Astrocyte (in vitro differentiated cells and primary cell): ENCODE results near the gene ICE1. TPM values are rescaled to one million over a fixed set of nuclear protein-coding genes. Genes with fewer than 3 reads are reported as not detected.

Experiments
- DNase-seq: peaks from one replicate; pipeline ENCODE4 v3.0.0-alpha.2; 2010; ENCODE audit warnings: low read depth
- FAIRE-seq: peaks from 2 replicates; lab custom pipeline; 2011; peaks lifted over from hg19 to GRCh38; lab: Jason Lieb, UNC
- H2AFZ ChIP-seq: 2 replicates; pipeline ENCODE4 v1.6.0; 2012; ENCODE audit warnings: low read depth, low read length, inconsistent platforms
- H3K27ac ChIP-seq: 2 replicates; pipeline ENCODE4 v1.5.1; 2011; ENCODE audit warnings: low read depth, low read length, inconsistent platforms
- H3K27me3 ChIP-seq: 2 replicates; pipeline ENCODE4 v1.6.0; 2011; ENCODE audit warnings: low read length, inconsistent platforms; ENCODE audit not compliant: insufficient read depth
- H3K36me3 ChIP-seq: 2 replicates; pipeline ENCODE4 v1.5.1; 2011; ENCODE audit warnings: low read length, inconsistent platforms; ENCODE audit not compliant: insufficient read depth
- H3K4me1 ChIP-seq: 2 replicates; pipeline ENCODE4 v1.5.1; 2011; ENCODE audit warnings: low read length, inconsistent platforms; ENCODE audit not compliant: insufficient read depth
- H3K4me2 ChIP-seq: 2 replicates; pipeline ENCODE4 v1.6.0; 2012; ENCODE audit warnings: low read length, inconsistent platforms
- H3K4me3 ChIP-seq: 2 replicates; pipeline ENCODE4 v1.5.1; 2011; ENCODE audit warnings: low read depth, mild to moderate bottlenecking, low read length, inconsistent platforms; ENCODE audit not compliant: insufficient read depth
- H3K79me2 ChIP-seq: 2 replicates; pipeline ENCODE4 v1.6.0; 2012; ENCODE audit warnings: mild to moderate bottlenecking, low read length, inconsistent platforms; ENCODE audit not compliant: insufficient read depth
- H3K9ac ChIP-seq: 2 replicates; pipeline ENCODE4 v1.6.0; 2012; ENCODE audit warnings: mild to moderate bottlenecking, low read length, inconsistent platforms
- H3K9me3 ChIP-seq: 2 replicates; pipeline ENCODE4 v1.5.1; 2012; ENCODE audit warnings: low read depth, mild to moderate bottlenecking, low read length, inconsistent platforms; ENCODE audit not compliant: insufficient read depth
- H4K20me1 ChIP-seq: 2 replicates; pipeline ENCODE4 v1.6.0; 2012; ENCODE audit warnings: low read length, inconsistent platforms; ENCODE audit not compliant: insufficient read depth
- H3K27ac Mint-ChIP-seq: one replicate; pipeline ENCODE4 v1.8.0; 2021; ENCODE audit warnings: mild to moderate bottlenecking, mixed read lengths; ENCODE audit not compliant: unreplicated experiment
- H3K27me3 Mint-ChIP-seq: one replicate; pipeline ENCODE4 v1.8.0; 2021; ENCODE audit warnings: low read depth, mixed read lengths; ENCODE audit not compliant: unreplicated experiment
- H3K36me3 Mint-ChIP-seq: one replicate; pipeline ENCODE4 v1.8.0; 2021; ENCODE audit warnings: low read depth, mixed read lengths; ENCODE audit not compliant: unreplicated experiment
- H3K4me1 Mint-ChIP-seq: one replicate; pipeline ENCODE4 v1.8.0; 2021; ENCODE audit warnings: low read depth, mixed read lengths; ENCODE audit not compliant: unreplicated experiment
- H3K4me3 Mint-ChIP-seq: one replicate; pipeline ENCODE4 v1.8.0; 2021; ENCODE audit warnings: mild to moderate bottlenecking, moderate library complexity, mixed read lengths; ENCODE audit not compliant: unreplicated experiment
- H3K9me3 Mint-ChIP-seq: one replicate; pipeline ENCODE4 v1.8.0; 2021; ENCODE audit warnings: mild to moderate bottlenecking, mixed read lengths; ENCODE audit not compliant: unreplicated experiment
- EZH2 ChIP-seq: IDR thresholded peaks from 2 replicates; pipeline ENCODE4 v1.6.1; 2012; ENCODE audit warnings: mild to moderate bottlenecking, low read length, inconsistent platforms; ENCODE audit not compliant: insufficient read depth
- total RNA-seq: library from RNA; stranded (reverse); gene quantifications from 2 replicates; pipeline ENCODE4 v1.2.1, GENCODE V29; 2021
- TF ChIP-seq, protein P1 (sequence below): IDR thresholded peaks from 2 replicates; pipeline ENCODE4 v1.5.1; 2011; ENCODE audit warnings: low read depth, mild to moderate bottlenecking, inconsistent platforms, low read length, moderate library complexity; ENCODE audit not compliant: insufficient read depth

Gene ICE1
- total RNA-seq, 1 donor from 2014 or later, result 40.3 TPM

DNA sequence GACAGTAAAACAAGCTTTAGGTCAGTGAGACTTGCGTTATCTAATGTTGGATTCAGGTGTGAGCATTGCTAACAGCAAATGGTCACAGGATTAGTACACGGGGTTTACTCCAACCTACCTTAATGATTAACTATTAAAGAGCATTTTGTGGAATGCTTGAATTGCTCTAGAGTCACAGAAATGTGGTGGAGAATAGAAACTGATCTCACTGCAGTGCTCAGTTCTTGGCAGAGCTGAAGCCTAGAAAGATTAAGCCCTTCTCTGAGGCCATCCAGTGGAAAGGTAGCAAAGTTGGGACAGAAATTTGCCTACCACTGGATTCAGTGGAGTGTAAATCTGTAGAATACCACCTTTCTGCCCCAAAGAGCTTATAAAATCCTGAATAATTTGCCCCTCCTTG is 60.9 kb downstream of the ICE1 start:
- peaks cover 8% of the 10 kb centered on the region for H3K36me3 ChIP-seq
- TF ChIP-seq EZH2, result no peak
- TF ChIP-seq, protein P1, sequence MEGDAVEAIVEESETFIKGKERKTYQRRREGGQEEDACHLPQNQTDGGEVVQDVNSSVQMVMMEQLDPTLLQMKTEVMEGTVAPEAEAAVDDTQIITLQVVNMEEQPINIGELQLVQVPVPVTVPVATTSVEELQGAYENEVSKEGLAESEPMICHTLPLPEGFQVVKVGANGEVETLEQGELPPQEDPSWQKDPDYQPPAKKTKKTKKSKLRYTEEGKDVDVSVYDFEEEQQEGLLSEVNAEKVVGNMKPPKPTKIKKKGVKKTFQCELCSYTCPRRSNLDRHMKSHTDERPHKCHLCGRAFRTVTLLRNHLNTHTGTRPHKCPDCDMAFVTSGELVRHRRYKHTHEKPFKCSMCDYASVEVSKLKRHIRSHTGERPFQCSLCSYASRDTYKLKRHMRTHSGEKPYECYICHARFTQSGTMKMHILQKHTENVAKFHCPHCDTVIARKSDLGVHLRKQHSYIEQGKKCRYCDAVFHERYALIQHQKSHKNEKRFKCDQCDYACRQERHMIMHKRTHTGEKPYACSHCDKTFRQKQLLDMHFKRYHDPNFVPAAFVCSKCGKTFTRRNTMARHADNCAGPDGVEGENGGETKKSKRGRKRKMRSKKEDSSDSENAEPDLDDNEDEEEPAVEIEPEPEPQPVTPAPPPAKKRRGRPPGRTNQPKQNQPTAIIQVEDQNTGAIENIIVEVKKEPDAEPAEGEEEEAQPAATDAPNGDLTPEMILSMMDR, result no peak
- DNase-seq (no peak), FAIRE-seq (no peak)
- Mint-ChIP-seq H3K4me3 (no peak overlapping the region), H3K4me1 (peaks cover 6% of the 10 kb centered on the region), H3K27ac (no peak overlapping the region), H3K36me3 (peaks cover 7% of the 10 kb centered on the region), H3K9me3 (peaks cover 2% of the 10 kb centered on the region), H3K27me3 (no peaks in the 10 kb centered on the region)
- H2AFZ ChIP-seq, result no peak overlapping the region
- no peak overlapping the region for H3K9ac ChIP-seq
- no peaks in the 10 kb centered on the region for H3K27me3 ChIP-seq
- no peaks in the 10 kb centered on the region for H3K79me2 ChIP-seq
- no peaks in the 10 kb centered on the region for H3K9me3 ChIP-seq
- no peak overlapping the region for H3K27ac ChIP-seq
- H4K20me1 ChIP-seq, result peaks cover 25% of the 10 kb centered on the region
- H3K4me3 ChIP-seq, result no peak overlapping the region
- no peak overlapping the region for H3K4me2 ChIP-seq
- H3K4me1 ChIP-seq, result no peaks in the 10 kb centered on the region

DNA sequence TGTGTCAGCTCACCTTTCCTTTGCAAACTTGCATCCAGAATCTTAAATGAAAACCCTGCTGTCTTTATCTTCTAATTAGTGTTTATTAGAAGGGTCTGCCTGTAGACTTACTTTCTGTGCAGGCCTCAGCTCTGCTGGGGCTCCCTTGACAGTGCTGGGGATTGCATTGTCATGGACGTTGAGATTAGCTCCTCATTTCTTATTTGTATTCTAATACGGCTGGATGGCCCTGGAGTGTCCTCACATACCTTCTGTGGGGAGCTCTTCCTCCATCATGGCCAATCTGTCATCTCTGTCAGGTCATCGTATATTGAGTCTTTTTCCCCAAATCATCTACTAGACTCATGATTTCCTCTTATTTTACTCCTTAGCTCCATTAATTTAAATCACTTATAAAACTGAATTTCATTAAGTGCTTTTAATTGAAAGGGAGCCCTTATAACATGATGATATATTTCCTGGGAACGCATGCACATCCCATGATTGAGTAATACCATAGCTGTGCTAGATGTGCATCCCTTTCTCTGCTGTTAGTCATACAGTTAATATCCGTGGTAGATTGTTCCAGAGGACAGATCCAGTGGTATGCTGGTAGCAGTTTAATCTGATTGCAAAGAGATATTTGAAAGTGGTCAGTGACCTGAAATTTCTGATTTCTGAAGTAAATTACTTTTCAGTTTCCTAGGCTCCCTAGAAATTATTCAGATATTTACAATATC is 61.6 kb downstream of the ICE1 start:
- H3K27ac Mint-ChIP-seq, result no peak overlapping the region
- peaks cover 2% of the 10 kb centered on the region for H3K9me3 Mint-ChIP-seq
- Histone ChIP-seq H3K4me3 (no peak overlapping the region), H2AFZ (no peak overlapping the region), H3K27ac (no peak overlapping the region), H3K4me1 (no peaks in the 10 kb centered on the region), H3K27me3 (no peaks in the 10 kb centered on the region), H3K36me3 (peaks cover 10% of the 10 kb centered on the region), H3K9ac (no peak overlapping the region), H3K4me2 (no peak overlapping the region), H3K79me2 (no peaks in the 10 kb centered on the region), H4K20me1 (peaks cover 25% of the 10 kb centered on the region), H3K9me3 (no peaks in the 10 kb centered on the region)
- TF ChIP-seq, protein P1, result no peak
- no peak for TF ChIP-seq EZH2
- peak; percentile 20 for FAIRE-seq
- H3K27me3 Mint-ChIP-seq, result no peaks in the 10 kb centered on the region
- H3K4me3 Mint-ChIP-seq, result no peak overlapping the region
- H3K36me3 Mint-ChIP-seq, result peaks cover 6% of the 10 kb centered on the region
- H3K4me1 Mint-ChIP-seq, result peaks cover 6% of the 10 kb centered on the region
- DNase-seq, result peak; percentile 7

DNA sequence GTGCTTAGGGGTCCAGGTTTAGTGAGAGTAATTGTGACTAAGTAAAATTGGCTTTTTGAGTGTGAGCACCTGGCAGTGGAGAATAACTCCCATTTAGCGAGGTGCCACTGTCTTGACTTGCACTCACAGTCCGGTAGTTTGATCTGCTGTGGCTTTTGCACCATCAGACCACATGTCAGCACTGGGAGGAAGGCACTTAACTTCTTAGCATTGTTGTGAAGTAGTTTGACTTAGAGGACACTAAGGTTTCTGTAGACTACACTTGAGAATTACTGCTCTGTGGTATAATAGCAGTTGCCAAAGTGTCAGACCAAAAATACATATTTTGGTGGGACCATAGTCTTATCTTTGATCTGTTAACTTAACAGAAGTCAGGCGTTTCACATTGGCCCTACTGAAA is 63.6 kb downstream of the ICE1 start:
- no peaks in the 10 kb centered on the region for H3K27me3 Mint-ChIP-seq
- no peaks in the 10 kb centered on the region for H3K9me3 Mint-ChIP-seq
- Histone ChIP-seq H4K20me1 (peaks cover 19% of the 10 kb centered on the region), H3K27me3 (no peaks in the 10 kb centered on the region), H3K27ac (no peak overlapping the region), H3K4me1 (no peaks in the 10 kb centered on the region), H3K4me2 (no peak overlapping the region), H3K36me3 (peaks cover 22% of the 10 kb centered on the region), H2AFZ (no peak overlapping the region), H3K79me2 (no peaks in the 10 kb centered on the region), H3K9me3 (no peaks in the 10 kb centered on the region), H3K4me3 (no peak overlapping the region), H3K9ac (no peak overlapping the region)
- no peak for DNase-seq
- TF ChIP-seq, protein P1, result no peak
- TF ChIP-seq EZH2, result no peak
- H3K4me1 Mint-ChIP-seq, result peaks cover 6% of the 10 kb centered on the region
- no peak for FAIRE-seq
- H3K4me3 Mint-ChIP-seq, result no peak overlapping the region
- H3K36me3 Mint-ChIP-seq, result peaks cover 6% of the 10 kb centered on the region
- no peak overlapping the region for H3K27ac Mint-ChIP-seq
